OCI-M1 (cell line): Measurements from ENCODE around the gene IGSF23.
"Not testable (repeated sequence)": the region's sequence is repeated elsewhere in the genome, so short reads cannot be mapped to it uniquely, and the experiment has no call there.

ENCODE experiments used
- DNase-seq: peaks from one replicate; lab custom pipeline; 2025; lab: John Stamatoyannopoulos, UW

The IGSF23 gene

DNA sequence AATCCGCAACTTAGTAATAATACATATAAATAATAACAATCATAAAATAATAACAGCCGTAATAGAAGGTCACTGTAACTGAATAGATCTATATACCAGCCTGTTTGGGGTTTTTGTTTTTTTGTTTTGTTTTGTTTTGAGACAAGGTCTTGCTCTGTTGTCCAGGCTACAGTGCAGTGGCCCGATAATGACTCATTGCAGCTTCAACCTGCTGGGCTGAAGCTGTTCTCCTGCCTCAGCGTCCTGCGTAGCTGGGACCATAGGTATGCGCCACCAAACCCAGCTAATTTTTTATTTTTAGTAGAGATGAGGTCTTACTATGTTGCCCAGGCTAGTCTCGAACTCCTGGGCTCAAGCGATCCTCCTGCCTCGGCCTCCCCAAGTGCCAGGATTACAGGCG, 950 bp downstream of the IGSF23 start:
- no peak for DNase-seq

DNA sequence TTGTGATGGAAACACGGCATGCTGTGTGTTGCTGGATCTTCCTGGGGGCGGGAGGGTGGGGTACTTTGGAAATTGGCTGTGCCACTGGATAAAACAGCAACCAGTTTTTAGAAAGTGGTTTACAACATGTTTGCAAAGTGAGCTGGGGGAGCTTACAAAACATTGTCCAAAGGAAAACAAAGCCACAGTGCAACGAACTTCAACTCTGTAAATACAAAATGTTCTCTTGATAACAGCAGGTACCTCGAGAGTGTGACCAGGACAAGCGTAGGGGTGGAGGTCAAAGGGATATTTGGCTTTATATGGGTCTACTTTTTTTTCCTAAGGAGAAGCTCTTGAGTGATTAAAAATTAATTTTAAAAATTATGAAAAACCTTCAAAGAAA, 2.5 kb downstream of the IGSF23 start:
- no peak for DNase-seq

GRCh38 chr19:44617110-44617880, 3.9 kb downstream of the IGSF23 start:
- DNase-seq: no peak

GRCh38 chr19:44618640-44619357, 5.4 kb downstream of the IGSF23 start:
- DNase-seq: peak; percentile 55

DNA sequence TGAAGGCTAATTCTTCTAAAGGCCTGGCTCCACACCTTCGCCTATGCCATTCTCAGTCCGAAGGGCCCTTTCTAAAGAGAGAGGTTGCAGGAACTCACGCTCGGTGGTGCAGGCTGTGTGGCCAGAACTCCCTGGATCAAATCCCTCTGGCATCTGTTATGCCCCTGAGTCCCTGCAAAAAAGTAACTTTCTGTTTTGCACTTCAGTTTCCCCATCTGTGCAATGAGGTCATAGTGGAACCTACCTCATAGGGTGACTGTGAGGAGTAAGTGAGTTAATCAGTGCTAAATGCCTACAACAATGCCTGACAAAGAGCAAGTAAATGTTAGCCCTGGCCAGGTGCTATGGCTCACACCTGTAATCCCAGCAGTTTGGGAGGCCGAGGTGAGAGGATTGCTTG, 7.3 kb downstream of the IGSF23 start:
- DNase-seq: no peak

DNA sequence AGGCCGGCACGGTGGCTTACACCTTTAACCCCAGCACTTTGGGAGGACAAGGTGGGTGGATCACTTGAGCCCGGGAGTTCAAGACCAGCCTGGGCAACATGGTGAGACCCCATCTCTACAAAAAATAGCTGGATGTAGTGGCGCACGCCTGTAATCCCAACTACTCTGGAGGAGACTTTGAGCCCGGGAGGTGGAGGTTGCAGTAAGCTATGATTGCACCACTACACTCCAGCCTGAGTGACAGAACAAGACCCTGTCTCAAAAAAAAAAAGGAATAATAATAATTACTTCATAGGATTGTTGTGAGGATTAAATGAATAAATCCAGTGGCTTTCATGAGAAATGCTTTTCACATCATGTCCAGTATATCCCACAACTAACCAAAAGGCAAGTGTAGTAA, 8.0 kb downstream of the IGSF23 start:
- DNase-seq: no peak

GRCh38 chr19:44623080-44623479, 9.7 kb downstream of the IGSF23 start:
- peak; percentile 53 for DNase-seq

GRCh38 chr19:44623626-44624025, 10.3 kb downstream of the IGSF23 start:
- no peak for DNase-seq

DNA sequence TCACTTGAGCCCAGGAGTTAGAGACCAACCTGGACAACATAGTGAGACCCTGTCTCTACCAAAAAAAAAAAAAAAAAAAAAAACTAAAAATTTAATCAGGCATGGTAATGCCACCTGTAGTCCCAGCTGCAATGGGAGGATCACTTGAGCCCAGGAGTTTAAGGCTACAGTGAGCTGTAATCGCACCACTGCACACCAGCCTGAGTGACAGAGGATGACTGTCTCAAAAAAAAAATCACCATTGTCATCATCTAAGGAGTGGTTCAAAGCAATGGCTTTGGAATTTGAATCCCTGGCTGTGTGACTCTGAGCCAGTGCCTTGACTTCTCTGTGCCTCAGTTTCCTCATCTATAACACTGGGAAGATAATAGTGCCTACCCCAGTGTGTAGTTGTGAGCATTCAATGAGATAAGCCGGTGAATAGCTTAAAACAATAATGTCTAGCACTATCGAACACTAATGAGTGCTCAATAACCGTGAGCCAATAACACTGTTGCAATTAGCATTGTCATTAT, 11.5 kb downstream of the IGSF23 start:
- no peak for DNase-seq

GRCh38 chr19:44625637-44626036, 12.3 kb downstream of the IGSF23 start:
- DNase-seq: not testable (repeated sequence)

DNA sequence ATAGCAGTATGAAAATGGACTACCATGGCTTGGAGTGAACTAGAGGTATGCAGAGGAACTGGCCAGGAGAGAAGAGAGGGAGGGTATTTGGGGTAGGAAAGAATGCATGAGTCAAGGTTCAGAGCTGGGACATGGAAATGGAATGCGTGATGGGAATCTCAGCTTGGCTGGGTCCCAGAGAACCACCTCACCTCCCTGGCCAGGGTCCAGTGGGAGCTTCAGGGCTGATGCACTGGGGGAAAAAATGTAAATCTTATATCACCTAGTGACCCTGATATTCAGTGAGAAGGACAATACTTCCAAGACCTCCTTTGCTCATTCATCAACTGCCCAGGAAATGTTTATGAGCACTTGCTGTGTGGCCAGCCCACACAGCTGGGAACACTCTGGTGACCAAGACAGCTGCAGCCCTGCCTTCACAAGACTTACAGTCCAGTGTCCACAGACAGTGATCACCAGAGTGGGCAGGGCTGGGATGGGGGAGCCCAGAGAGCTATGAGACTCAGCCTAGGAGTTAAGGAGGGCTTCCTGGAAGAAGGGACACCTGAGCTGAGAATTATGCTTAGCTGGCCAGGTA, 12.8 kb downstream of the IGSF23 start:
- DNase-seq: no peak

DNA sequence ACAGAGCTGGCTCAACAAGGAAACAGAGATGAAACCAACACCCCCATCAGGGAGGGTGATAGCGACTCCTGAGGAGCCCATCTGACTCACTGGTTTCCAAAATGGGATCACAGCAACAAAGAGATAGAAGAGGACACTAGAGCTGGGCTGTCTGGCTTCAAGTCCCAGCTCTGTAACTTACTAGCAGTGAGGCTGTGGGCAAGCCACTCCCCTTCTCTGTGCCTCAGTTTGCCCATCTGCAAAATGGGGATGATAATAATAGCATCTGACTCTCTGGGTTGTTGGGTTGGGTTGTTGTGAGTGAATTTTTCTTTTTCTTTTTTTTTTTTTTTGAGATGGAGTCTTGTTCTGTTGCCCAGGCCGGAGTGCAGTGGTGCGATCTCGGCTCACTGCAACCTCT, 14.3 kb downstream of the IGSF23 start:
- no peak for DNase-seq

DNA sequence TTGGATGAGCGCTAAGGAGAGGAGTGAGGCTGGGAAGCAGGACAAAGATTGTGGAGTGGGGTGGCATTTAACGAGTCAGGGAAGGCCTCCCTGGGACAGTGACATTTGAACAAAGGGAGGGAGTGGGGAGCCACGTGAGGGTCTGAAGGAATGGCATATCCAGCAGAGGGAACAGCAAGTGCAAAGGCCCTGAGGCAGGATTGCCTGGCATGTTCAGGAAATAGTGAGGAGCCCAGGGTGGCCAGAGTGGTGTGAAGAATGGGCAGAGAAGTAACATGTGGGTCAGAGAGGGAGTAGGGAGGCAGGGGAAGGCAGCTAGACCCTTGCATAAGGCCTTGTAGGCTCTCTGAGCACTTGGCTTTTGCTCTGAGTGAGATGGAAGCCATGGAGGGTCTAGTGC, 15.4 kb downstream of the IGSF23 start:
- DNase-seq: no peak

- DNase-seq: not testable (repeated sequence)
Observed at GRCh38 chr19:44631611-44632010, 18.2 kb downstream of the IGSF23 start.

- not testable (repeated sequence) for DNase-seq
Observed at GRCh38 chr19:44634058-44634457, 20.7 kb downstream of the IGSF23 start.

DNA sequence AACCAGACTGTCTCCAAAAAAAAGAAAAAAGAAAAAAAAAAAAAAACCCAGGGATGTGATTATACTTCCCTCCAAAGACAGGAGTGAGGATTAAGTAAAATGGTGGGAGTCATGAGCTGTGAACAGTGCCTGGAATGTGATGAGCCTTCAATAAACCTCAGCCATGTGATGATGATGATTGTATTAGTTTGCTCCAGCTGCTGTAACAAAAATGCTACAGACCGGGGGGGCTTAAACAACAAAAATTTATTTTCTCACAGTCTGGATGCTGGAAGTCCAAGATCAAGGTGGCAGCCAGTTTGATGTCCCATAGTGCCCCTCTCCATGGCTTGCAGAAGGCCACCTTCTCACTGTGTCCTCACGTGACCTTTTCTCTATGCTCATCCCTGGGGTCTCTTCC, 21.4 kb downstream of the IGSF23 start:
- DNase-seq: no peak

DNA sequence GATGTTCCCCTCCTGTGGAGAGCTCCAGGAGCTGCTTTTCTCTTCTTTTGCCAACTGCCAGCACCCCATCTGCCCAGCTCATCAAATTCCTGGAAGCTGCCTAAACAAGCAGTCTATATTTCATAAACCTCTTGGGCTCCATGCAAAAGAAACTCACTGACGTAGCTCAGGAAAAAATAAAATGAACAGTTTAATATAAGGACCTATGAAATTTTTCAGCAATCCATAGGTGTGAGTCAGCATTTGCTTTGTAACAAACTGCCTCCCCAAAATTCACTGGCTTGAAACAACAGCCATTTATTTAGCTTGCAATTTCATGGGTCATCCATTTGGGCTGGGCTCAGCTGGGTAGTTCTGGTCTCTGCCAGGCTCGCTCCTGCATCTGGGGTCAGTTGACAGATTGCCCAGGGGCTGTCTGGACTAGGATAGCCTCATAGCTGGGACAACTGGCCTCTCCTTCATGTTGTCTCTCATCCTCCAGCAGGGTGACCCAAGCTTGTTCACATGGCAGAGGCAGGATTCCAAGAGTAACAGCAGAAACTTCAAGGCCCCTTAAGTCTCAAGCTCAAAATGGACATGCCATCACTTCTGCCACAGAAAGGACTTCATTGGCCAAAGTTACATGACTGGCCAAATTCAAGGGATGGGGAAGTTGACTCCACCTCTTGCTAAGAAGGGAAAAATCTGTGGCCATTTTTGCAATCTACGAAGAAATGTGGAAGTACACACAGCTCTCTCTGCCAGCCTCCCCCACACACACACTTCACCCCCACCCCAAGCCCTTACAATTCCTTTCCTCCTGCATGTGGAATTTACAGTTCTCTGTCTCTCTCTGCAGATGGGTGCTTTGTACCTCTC, 22.4 kb downstream of the IGSF23 start:
- peak; percentile 89 for DNase-seq

- peak; percentile 23 for DNase-seq
Observed at GRCh38 chr19:44636439-44637389, 23.4 kb downstream of the IGSF23 start.

DNA sequence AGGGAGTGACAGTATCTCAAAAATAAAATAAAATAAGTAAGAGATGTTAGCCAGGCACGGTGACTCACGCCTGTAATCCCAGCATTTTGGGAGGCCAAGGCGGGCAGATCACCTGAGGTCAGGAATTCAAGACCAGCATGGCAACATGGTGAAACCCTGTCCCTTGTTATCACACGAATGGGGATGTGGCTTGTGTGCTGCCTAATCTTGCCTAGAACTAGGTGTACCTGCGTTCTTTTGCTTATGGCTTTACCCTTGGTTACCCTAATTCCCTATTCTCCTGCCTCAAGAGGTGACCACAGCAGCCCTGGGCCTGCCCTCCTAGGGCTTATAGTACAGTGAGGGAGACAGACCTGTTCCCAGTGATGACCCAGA, 24.0 kb downstream of the IGSF23 start:
- no peak for DNase-seq

DNA sequence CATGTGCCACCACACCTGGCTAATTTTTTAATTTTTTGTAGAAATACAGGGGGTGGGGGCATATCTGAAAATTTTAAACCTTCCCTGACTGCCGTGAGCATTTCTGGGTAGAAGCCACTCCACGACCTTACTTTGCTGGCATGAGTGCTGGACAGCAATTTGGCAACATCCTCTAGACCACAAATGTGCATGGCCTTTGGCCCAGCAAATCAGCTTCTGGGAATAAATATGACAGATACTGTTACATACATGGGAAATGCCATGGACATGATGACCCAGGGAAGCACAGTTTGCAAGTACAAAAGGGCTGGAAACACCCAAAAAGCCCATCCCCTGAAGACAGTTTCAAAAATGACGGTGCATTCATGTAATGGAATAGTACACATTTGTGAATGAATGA, 27.2 kb downstream of the IGSF23 start:
- peak; percentile 25 for DNase-seq
